HEK293 (cell line): ENCODE data around the gene RING1.

Source experiments
- KLF9 ChIP-seq: fragments of 450-650 bp; formaldehyde crosslinking; IDR thresholded peaks from 2 replicates; pipeline ENCODE4 v1.5.1; 2016; ENCODE audit warnings: missing biosample characterization, missing genetic modification characterization, low read depth
- PRDM1 ChIP-seq: fragments of 450-650 bp; formaldehyde crosslinking; IDR thresholded peaks from 2 replicates; pipeline ENCODE4; 2016; ENCODE audit warnings: missing biosample characterization, missing genetic modification characterization
- PRDM4 ChIP-seq: fragments of 450-650 bp; formaldehyde crosslinking; IDR thresholded peaks from 2 replicates; pipeline ENCODE4 v1.5.1; 2017; ENCODE audit warnings: missing biosample characterization, missing genetic modification characterization
- PRDM6 ChIP-seq: fragments of 450-650 bp; formaldehyde crosslinking; IDR thresholded peaks from 2 replicates; pipeline ENCODE4 v1.5.1; 2017; ENCODE audit warnings: missing biosample characterization, missing genetic modification characterization
- RBAK ChIP-seq: fragments of 450-650 bp; formaldehyde crosslinking; IDR thresholded peaks from 2 replicates; pipeline ENCODE4 v1.5.1; 2016; ENCODE audit warnings: missing biosample characterization, missing genetic modification characterization
- ZBTB10 ChIP-seq: fragments of 450-650 bp; formaldehyde crosslinking; IDR thresholded peaks from 2 replicates; pipeline ENCODE4 v1.5.1; 2016; ENCODE audit warnings: missing biosample characterization, missing genetic modification characterization
- ZBTB44 ChIP-seq: fragments of 450-650 bp; IDR thresholded peaks from 2 replicates; pipeline ENCODE4 v1.5.1; 2018; ENCODE audit warnings: missing biosample characterization, mild to moderate bottlenecking, missing genetic modification characterization
- ZBTB6 ChIP-seq: fragments of 450-650 bp; formaldehyde crosslinking; IDR thresholded peaks from 2 replicates; pipeline ENCODE4 v1.5.1; 2017; ENCODE audit warnings: missing biosample characterization, missing genetic modification characterization
- ZBTB8A ChIP-seq: fragments of 450-650 bp; formaldehyde crosslinking; IDR thresholded peaks from 2 replicates; pipeline ENCODE4 v1.5.1; 2016; ENCODE audit warnings: missing biosample characterization, missing genetic modification characterization
- ZNF132 ChIP-seq: fragments of 450-650 bp; formaldehyde crosslinking; IDR thresholded peaks from 2 replicates; pipeline ENCODE4 v1.5.1; 2017; ENCODE audit warnings: missing biosample characterization, missing genetic modification characterization, borderline replicate concordance
- ZNF140 ChIP-seq: fragments of 450-650 bp; formaldehyde crosslinking; IDR thresholded peaks from 2 replicates; pipeline ENCODE4 v1.5.1; 2016; ENCODE audit warnings: missing biosample characterization, missing genetic modification characterization
- ZNF146 ChIP-seq: fragments of 450-650 bp; formaldehyde crosslinking; IDR thresholded peaks from 2 replicates; pipeline ENCODE4 v1.5.1; 2016; ENCODE audit warnings: missing biosample characterization, missing genetic modification characterization
- ZNF157 ChIP-seq: fragments of 450-650 bp; formaldehyde crosslinking; IDR thresholded peaks from 2 replicates; pipeline ENCODE4 v1.5.1; 2016; ENCODE audit warnings: missing biosample characterization, missing genetic modification characterization
- ZNF174 ChIP-seq: fragments of 450-650 bp; formaldehyde crosslinking; IDR thresholded peaks from 2 replicates; pipeline ENCODE4 v1.5.0; 2017; ENCODE audit warnings: missing biosample characterization, mild to moderate bottlenecking, missing genetic modification characterization
- ZNF23 ChIP-seq: fragments of 450-650 bp; formaldehyde crosslinking; IDR thresholded peaks from 2 replicates; pipeline ENCODE4 v1.5.1; 2016; ENCODE audit warnings: missing biosample characterization, missing genetic modification characterization, borderline replicate concordance
- ZNF239 ChIP-seq: fragments of 450-650 bp; formaldehyde crosslinking; IDR thresholded peaks from 2 replicates; pipeline ENCODE4 v1.5.1; 2016; ENCODE audit warnings: missing biosample characterization, missing genetic modification characterization
- ZNF280C ChIP-seq: fragments of 450-650 bp; formaldehyde crosslinking; IDR thresholded peaks from 2 replicates; pipeline ENCODE4 v1.5.1; 2016; ENCODE audit warnings: missing biosample characterization, missing genetic modification characterization
- ZNF292 ChIP-seq: fragments of 450-650 bp; formaldehyde crosslinking; IDR thresholded peaks from 2 replicates; pipeline ENCODE4 v1.5.1; 2016; ENCODE audit warnings: low read depth, missing biosample characterization, missing genetic modification characterization, borderline replicate concordance
- ZNF324 ChIP-seq: fragments of 450-650 bp; formaldehyde crosslinking; IDR thresholded peaks from 2 replicates; pipeline ENCODE4 v1.5.1; 2016; ENCODE audit warnings: missing biosample characterization, missing genetic modification characterization
- ZNF513 ChIP-seq: fragments of 450-650 bp; IDR thresholded peaks from 2 replicates; pipeline ENCODE4 v1.5.1; 2018; ENCODE audit warnings: missing biosample characterization, missing genetic modification characterization
- ZNF521 ChIP-seq: fragments of 450-650 bp; formaldehyde crosslinking; IDR thresholded peaks from 2 replicates; pipeline ENCODE4 v1.5.1; 2017; ENCODE audit warnings: missing biosample characterization, mild to moderate bottlenecking, missing genetic modification characterization
- ZNF596 ChIP-seq: fragments of 450-650 bp; IDR thresholded peaks from 2 replicates; pipeline ENCODE4 v1.5.0; 2018; ENCODE audit warnings: missing biosample characterization, mild to moderate bottlenecking, missing genetic modification characterization, moderate library complexity
- ZNF600 ChIP-seq: fragments of 450-650 bp; formaldehyde crosslinking; IDR thresholded peaks from 2 replicates; pipeline ENCODE4 v1.5.1; 2016; ENCODE audit warnings: missing biosample characterization, missing genetic modification characterization
- ZNF664 ChIP-seq: fragments of 450-650 bp; formaldehyde crosslinking; IDR thresholded peaks from 2 replicates; pipeline ENCODE4 v1.5.1; 2016; ENCODE audit warnings: missing biosample characterization, missing genetic modification characterization
- ZNF747 ChIP-seq: fragments of 450-650 bp; formaldehyde crosslinking; IDR thresholded peaks from 2 replicates; pipeline ENCODE4 v1.5.1; 2016; ENCODE audit warnings: missing biosample characterization, missing genetic modification characterization
- ZNF792 ChIP-seq: fragments of 450-650 bp; formaldehyde crosslinking; IDR thresholded peaks from 2 replicates; pipeline ENCODE4 v1.5.1; 2016; ENCODE audit warnings: missing biosample characterization, missing genetic modification characterization

The RING1 gene

GRCh38 chr6:33248932-33249731 is 40.8 kb downstream of the RING1 start (continued):
- TF ChIP-seq ZBTB44 (no peak), ZNF664 (no peak), RBAK (tag by site-specific recombination) (no peak), PRDM4 (tag by site-specific recombination) (peak; percentile 28; the same call in 1 of the 2 replicates), ZNF292 (tag by site-specific recombination) (no peak), ZNF280C (no peak), ZNF174 (no peak), ZNF239 (tag by site-specific recombination) (no peak), ZBTB6 (tag by site-specific recombination) (peak; percentile 79), ZNF132 (tag by site-specific recombination) (no peak), ZNF600 (tag by site-specific recombination) (0 out of 2 replicates have a peak, but pooled peaks have one; percentile 8), ZNF596 (no peak), ZNF324 (tag by site-specific recombination) (no peak; the same call in 1 of the 2 replicates), PRDM1 (tag by site-specific recombination) (no peak), KLF9 (tag by site-specific recombination) (peak; percentile 19; the same call in 1 of the 2 replicates), ZNF140 (no peak), ZBTB10 (no peak), ZNF146 (tag by site-specific recombination) (no peak), ZNF747 (tag by site-specific recombination) (no peak), PRDM6 (tag by site-specific recombination) (no peak), ZNF513 (tag by site-specific recombination) (no peak), ZNF521 (no peak), ZNF23 (tag by site-specific recombination) (no peak), ZBTB8A (tag by site-specific recombination) (peak; percentile 28; the same call in 1 of the 2 replicates), ZNF157 (tag by site-specific recombination) (no peak), ZNF792 (tag by site-specific recombination) (no peak)
